Activated CD8-positive, alpha-beta memory T cell treated with anti-CD3 and anti-CD28 coated beads for 24 hours (primary cell): ENCODE results near the gene SLC7A6.
A peak's percentile ranks its signal among the peaks of the same experiment; 100 is the strongest.

ENCODE experiments used
- DNase-seq: peaks from one replicate; pipeline ENCODE4 v3.0.0-alpha.2; 2020

SLC7A6 gene

GRCh38 chr16:68235108-68235886 lies 29.0 kb upstream of the SLC7A6 start:
- DNase-seq: no peak

- no peak for DNase-seq
These were observed 28.5 kb upstream of the SLC7A6 start, which contains the start of gene ESRP2 for GRCh38 chr16:68235887-68236136. Gene ESRP2, minus strand, starts transcription at chr16:68236127. Its CDS starts 82 bp downstream, at chr16:68236045.

DNA sequence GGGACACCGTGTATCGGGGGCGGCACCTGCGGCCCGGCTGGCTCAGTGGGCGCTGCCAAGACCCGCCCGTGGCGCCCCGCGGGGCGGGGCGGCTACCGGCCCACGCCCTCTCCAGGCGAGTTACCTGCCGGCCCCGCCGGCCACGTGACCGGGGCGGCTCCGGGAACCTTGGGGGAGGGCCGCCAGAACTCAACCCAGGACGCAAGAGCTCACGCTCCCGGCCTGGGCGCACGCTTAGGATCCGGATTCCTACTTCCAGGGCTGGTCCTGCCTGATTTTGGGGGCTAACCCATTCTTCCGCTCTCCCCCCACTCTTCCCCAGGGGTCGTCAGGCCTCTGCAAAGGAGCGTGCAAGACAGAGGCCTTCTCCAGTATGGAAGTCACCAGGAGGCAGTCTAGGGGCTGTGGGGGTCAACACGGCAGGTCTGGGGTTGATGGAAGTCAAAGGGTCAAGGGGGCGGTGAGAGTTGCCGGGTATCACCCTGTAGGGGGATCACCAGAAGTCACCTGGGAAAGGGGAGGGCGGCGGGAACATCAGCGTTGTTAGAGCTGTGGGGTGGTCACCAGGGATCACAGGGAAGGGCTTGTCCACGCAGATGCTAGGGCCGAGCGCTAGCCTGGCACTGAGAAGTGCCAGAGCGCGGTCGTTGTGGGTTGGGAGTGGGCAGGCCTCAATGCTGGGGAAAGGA lies 28.0 kb upstream of the SLC7A6 start:
- peak; percentile 76 for DNase-seq

DNA sequence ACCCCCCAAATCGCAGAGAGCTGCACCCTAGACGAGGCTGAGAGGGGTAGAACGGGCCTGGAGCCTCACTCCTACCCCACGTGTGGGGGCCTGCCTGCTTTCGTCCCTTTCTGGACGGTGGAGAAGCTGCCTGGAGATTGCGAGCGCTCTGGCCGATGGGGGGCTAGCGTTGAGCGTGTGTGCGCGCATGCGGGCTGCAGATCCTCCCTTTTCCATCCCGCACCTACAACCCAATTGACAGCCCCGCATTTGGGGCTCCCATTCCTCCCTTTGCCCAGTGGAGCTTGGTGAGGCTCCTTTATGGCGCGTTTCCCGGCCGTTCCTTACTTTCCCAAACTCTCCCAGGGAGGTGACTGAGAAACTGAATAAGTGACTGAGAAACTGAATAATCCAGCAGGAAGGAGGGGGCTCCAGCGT lies 27.5 kb upstream of the SLC7A6 start:
- DNase-seq: no peak

- peak; percentile 95 for DNase-seq
These were observed 26.9 kb upstream of the SLC7A6 start for GRCh38 chr16:68237243-68238028.

- DNase-seq: no peak
These were observed 26.3 kb upstream of the SLC7A6 start for GRCh38 chr16:68238029-68238345.

- DNase-seq: no peak
These were observed 22.2 kb upstream of the SLC7A6 start for GRCh38 chr16:68242085-68242484.

GRCh38 chr16:68242926-68243858 lies 21.1 kb upstream of the SLC7A6 start:
- DNase-seq: no peak

DNA sequence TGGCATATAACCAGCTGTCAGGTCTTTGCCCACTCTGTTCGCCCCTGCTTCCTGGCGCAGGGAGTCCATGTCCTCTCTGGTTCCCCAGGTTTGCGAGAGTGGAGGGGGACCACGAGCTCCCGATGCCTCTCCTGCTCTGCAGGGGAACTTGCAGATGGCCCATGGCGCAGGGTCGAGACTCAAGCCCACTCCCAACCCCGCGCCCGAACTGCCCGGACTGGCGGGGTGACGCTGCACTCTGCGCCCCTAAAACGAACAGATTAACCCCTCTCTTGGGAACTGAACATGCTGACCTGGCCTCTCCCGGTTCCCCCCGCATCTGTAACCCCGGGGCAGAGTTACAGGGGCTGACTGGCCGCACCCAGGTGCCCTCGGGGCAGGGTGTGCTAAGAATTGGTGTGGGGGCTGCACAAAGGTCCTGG lies 19.8 kb upstream of the SLC7A6 start:
- DNase-seq: no peak

- peak; percentile 99 for DNase-seq
These were observed 19.1 kb upstream of the SLC7A6 start, which contains the start of gene PLA2G15 for GRCh38 chr16:68244903-68245853. Gene PLA2G15, plus strand, starts transcription at chr16:68245373. Its CDS starts 54 bp downstream, at chr16:68245427.

- DNase-seq: no peak
These were observed 18.2 kb upstream of the SLC7A6 start for GRCh38 chr16:68246121-68246520.

DNA sequence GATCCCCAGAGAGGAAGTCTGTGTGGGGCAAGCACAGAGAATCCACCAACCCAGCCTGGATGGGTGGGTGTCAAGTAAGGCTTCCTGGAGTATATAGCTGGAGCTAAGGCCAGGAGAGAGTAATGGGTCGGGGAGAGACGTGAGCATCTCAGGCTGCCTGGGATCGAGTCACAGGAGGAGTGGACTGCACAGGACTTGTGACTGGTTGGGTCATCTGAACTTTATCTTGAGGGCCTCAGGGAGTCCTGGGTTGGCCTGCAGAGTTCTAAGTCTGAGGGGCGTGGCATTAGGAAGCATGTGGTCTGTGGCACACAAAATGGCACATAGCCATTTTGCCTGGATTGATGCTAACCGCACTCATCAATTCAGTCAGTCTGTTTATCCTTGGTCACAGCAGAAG lies 17.7 kb upstream of the SLC7A6 start:
- DNase-seq: no peak

GRCh38 chr16:68247400-68247799 lies 16.9 kb upstream of the SLC7A6 start:
- no peak for DNase-seq

GRCh38 chr16:68247932-68248331 lies 16.4 kb upstream of the SLC7A6 start:
- no peak for DNase-seq

- no peak for DNase-seq
These were observed 15.0 kb upstream of the SLC7A6 start for GRCh38 chr16:68249371-68249770.

DNA sequence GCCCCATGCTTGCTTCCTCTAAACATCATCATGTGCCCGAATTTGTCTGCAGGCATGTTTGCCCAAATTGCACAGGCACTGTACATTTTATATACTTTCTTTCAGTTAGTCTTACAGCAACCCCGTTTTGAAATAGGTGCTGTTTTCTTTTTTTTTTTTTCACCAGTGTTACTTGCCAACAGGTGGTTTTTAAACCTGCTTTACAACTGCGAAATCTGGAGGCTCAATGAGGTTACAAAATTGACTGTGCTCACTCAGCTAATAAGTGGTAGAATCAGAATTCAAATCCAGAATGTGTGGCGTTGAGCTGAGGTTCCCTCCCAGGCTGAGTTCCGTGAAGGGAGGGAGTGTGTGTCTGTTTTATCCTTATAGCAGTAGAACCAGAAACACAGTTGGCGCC lies 13.4 kb upstream of the SLC7A6 start:
- no peak for DNase-seq

GRCh38 chr16:68251832-68252231 lies 12.5 kb upstream of the SLC7A6 start:
- DNase-seq: no peak

GRCh38 chr16:68252383-68252782 lies 11.9 kb upstream of the SLC7A6 start:
- DNase-seq: no peak

DNA sequence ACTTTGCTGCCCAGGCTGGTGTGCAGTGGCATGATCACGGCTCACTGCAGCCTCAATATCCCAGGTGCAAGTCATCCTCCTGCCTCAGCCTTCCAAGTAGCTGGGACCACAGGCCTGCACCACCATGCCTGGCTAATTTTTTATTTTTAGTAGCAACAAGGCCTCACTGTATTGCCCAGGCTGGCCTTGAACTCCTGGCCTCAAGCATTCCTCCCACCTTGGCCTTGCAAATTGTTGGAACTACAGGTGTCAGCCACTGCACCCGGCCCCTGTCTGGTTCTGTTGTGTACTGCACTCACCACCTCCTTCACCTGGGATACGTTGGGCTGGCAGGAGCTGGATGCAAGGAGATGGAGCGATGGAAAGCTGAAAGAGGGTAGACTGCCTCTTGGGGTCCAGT lies 10.6 kb upstream of the SLC7A6 start:
- no peak for DNase-seq

- DNase-seq: no peak
These were observed 8.6 kb upstream of the SLC7A6 start for GRCh38 chr16:68255712-68256111.

GRCh38 chr16:68257251-68257905 lies 6.9 kb upstream of the SLC7A6 start:
- no peak for DNase-seq
